Vagina (tissue), 2 donors: Measurements from ENCODE around the gene GPAT3.

Experiments used
- CTCF ChIP-seq, 3 experiments: fragments of 450-650 bp in 2 of 3; fragments of 200-600 bp in 1 of 3; sonication (generic) in 1 of 3; IDR thresholded peaks; one replicate each; pipeline ENCODE4 v1.5.1; 2017 to 2019; ENCODE audit warnings: antibody characterized with exemption in 3 of 3, mild to moderate bottlenecking in 2 of 3, moderate library complexity in 2 of 3
- POLR2A ChIP-seq, 2 donors: fragments of 450-650 bp; IDR thresholded peaks; one replicate each; pipeline ENCODE4 v1.6.1; 2017; ENCODE audit warnings: antibody characterized with exemption in 2 of 2, mild to moderate bottlenecking in 2 of 2, moderate library complexity in 2 of 2

DNA sequence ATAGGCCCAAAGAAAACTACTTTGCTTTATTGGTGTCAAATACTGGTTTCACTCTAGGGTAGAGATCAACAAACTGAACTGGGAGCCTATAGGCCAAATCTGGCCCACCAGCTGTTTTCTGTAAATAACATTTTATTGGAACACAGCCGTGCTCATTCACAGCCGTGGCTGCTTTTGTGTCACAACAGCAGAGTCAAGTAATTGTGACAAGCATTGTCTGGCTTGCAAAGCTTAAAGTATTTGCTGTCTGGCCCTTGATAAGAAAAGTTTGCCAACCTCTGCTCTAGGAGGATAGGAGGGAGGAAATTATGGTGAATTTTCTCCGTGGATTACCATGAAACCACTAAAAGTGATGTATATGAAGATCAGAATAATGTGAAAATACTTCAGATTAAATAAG lies 53.4 kb downstream of the GPAT3 start:
- TF ChIP-seq POLR2A (IDR thresholded peaks at IDR 0.05): no peak
- TF ChIP-seq CTCF (IDR thresholded peaks at IDR 0.05): no peak
